ENCODE data around the gene RHOXF2.
A peak's percentile ranks its signal among the peaks of the same experiment; 100 is the strongest.

Gene RHOXF2

DNA sequence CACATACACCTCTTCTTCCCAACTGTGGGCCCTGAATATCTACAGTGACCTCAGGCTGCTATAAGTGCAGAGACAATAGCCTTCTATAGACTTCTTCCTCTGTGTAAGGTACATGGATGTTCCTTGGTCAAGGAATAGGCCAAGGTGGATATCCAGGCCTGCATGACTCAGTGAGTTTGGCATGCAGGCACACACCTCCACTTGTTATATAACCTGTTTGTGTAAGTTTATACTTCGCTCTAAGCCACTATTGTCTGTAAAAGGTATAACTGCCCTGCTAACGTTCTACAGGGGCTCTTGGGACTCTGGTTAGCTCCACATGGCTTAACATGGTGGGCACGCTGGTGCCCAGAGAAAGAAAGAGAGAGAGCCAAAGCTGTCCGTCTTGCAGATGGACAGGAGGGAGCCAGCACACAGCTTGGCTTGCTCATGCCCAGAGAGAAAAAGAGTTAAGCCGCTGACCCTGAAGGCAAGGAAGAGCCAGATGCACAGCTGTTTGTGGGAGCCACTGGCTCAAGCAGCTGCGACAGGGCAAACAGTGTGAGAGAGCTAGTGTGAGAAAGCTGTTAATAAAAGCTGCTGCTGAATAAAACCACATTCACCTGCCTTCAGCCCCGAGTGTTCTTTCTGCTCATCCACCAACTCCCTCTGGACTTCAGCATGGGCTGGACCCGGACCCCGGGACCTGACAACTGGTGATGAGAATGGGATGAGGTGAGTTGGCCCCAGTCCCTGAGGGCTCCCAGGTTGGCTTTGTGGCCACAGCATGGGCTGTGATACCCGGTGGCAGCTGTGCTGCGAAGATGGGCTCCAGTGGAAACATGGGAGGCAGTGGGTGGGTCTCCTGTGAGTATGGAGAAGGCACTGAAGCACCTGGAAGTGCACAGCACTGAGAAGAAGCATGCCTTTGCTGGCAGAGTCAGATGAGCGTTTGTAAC, 47.7 kb downstream of the RHOXF2 start:
- no peak for DNase-seq

DNA sequence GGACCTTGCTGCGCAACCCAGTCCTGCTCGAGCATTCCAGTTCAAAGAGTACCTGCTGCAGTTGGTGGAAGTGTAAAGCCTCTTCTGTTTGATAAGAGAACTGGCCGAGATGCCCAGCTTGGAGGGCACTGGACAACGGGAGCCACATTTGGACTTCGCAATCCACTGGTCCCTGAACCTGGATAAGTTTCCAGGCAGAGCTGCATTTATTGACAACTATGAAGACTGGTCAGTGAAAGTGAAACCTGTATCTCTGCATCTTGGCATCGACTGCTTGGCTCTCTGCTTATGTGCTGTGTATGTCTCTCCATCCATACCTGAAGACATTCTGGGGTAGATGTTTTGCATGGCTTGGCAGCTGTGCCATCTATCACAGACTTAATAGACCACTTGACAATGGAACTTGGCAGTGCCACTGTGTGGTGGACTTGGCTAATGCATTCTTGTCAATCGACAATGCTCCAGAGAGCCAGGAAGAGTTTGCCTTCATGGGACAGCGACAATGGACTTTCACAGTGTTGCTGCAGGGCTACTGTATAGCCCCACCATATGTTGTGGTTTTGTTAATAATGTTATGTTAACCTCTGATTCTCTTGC, 48.7 kb downstream of the RHOXF2 start:
- DNase-seq, result peak; percentile 55

DNA sequence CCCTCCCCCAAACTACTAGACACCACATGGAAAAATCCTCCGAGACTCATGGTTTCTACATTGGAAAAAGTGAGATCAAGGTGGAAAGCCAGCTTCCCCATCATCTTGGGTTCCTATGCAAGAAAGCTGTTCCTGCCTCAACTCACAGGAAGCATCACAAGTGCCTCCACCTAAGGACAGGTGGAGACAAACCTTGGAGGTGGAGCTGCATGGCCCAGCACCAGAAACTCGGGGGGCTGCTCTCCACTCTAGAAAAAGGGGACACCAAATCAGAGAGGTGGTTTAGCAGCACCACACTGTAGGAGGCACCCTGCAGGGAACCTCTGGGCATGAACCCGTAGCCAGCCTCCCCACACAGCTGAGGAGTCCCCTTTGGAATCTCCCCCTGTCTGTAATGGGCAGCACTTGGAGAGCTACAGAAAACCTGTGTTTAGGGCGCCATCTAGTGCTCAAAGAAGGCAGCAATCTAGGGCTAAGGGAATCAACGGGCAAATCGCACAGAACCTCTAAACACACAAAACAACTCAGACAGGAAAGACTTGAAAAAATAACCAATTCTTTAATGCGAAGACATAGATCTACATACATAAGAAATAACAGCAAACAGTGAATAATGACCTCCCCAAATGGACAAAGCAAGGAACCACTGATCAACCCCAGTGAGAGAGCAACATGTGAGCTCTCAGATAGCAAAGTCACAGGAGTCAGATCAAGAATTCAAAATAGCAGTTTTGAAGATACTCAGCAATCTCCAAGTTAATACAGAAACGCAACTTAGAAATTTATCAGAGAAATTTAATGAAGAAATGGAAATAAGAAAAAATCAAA, 55.2 kb downstream of the RHOXF2 start:
- DNase-seq, result peak; percentile 6

All from DMS79 treated with DMSO at 0.1 percent for 48 hours (cell line).